WTC11 (cell line): ENCODE data around the gene BMP2K.

Source experiments
- CBFB ChIP-seq: sonication (generic); formaldehyde crosslinking; IDR thresholded peaks from 2 replicates; pipeline ENCODE4 v1.8.1; 2022; ENCODE audit warnings: mild to moderate bottlenecking, low read depth, missing genetic modification reagents
- FOXP4 ChIP-seq: sonication (generic); formaldehyde crosslinking; IDR thresholded peaks from 2 replicates; pipeline ENCODE4 v1.8.0; 2022; ENCODE audit warnings: mild to moderate bottlenecking, missing genetic modification reagents
- MLX ChIP-seq: sonication (generic); formaldehyde crosslinking; IDR thresholded peaks from 2 replicates; pipeline ENCODE4 v1.8.1; 2023; ENCODE audit warnings: mild to moderate bottlenecking, missing genetic modification reagents, moderate library complexity
- NR3C1 ChIP-seq: sonication (generic); formaldehyde crosslinking; conservative IDR thresholded peaks from 2 replicates; pipeline ENCODE4 v1.8.1; 2023; ENCODE audit warnings: low read depth, mild to moderate bottlenecking, missing genetic modification reagents
- RELA ChIP-seq: sonication (generic); formaldehyde crosslinking; IDR thresholded peaks from 2 replicates; pipeline ENCODE4 v1.8.1; 2022; ENCODE audit warnings: missing genetic modification reagents, mild to moderate bottlenecking, borderline replicate concordance
- TCF7 ChIP-seq: sonication (generic); formaldehyde crosslinking; IDR thresholded peaks from 2 replicates; pipeline ENCODE4 v1.8.0; 2022; ENCODE audit warnings: mild to moderate bottlenecking, low read depth, missing genetic modification reagents, moderate library complexity
- ZNF263 ChIP-seq: sonication (generic); formaldehyde crosslinking; IDR thresholded peaks from 2 replicates; pipeline ENCODE4 v1.8.1; 2022; ENCODE audit warnings: low read depth, mild to moderate bottlenecking, moderate library complexity, missing genetic modification reagents
- TF ChIP-seq, protein P1 (sequence below): fragments of 200-600 bp; IDR thresholded peaks from 2 replicates; pipeline ENCODE4 v1.8.0; 2022; ENCODE audit warnings: antibody characterized with exemption
- TF ChIP-seq, protein P2 (sequence below): sonication (generic); formaldehyde crosslinking; IDR thresholded peaks from 2 replicates; pipeline ENCODE4 v1.8.1; 2022; ENCODE audit warnings: low read depth, mild to moderate bottlenecking, moderate library complexity, missing genetic modification reagents, borderline replicate concordance

GRCh38 chr4:78776729-78777575 is 802 bp downstream of the BMP2K start:
- TF ChIP-seq NR3C1 (CRISPR knock-in tag) (no peak), TCF7 (CRISPR knock-in tag) (no peak), MLX (no peak), RELA (CRISPR knock-in tag) (no peak), CBFB (no peak), ZNF263 (CRISPR knock-in tag) (no peak), FOXP4 (CRISPR knock-in tag) (no peak)
- TF ChIP-seq, protein P1, sequence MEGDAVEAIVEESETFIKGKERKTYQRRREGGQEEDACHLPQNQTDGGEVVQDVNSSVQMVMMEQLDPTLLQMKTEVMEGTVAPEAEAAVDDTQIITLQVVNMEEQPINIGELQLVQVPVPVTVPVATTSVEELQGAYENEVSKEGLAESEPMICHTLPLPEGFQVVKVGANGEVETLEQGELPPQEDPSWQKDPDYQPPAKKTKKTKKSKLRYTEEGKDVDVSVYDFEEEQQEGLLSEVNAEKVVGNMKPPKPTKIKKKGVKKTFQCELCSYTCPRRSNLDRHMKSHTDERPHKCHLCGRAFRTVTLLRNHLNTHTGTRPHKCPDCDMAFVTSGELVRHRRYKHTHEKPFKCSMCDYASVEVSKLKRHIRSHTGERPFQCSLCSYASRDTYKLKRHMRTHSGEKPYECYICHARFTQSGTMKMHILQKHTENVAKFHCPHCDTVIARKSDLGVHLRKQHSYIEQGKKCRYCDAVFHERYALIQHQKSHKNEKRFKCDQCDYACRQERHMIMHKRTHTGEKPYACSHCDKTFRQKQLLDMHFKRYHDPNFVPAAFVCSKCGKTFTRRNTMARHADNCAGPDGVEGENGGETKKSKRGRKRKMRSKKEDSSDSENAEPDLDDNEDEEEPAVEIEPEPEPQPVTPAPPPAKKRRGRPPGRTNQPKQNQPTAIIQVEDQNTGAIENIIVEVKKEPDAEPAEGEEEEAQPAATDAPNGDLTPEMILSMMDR = no peak
- TF ChIP-seq, protein P2, sequence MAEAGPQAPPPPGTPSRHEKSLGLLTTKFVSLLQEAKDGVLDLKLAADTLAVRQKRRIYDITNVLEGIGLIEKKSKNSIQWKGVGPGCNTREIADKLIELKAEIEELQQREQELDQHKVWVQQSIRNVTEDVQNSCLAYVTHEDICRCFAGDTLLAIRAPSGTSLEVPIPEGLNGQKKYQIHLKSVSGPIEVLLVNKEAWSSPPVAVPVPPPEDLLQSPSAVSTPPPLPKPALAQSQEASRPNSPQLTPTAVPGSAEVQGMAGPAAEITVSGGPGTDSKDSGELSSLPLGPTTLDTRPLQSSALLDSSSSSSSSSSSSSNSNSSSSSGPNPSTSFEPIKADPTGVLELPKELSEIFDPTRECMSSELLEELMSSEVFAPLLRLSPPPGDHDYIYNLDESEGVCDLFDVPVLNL (CRISPR knock-in tag) = no peak
